GM18520 (cell line): Measurements from ENCODE around the gene OR52K1.

Experiments
- ATAC-seq: cut with Tn5 transposase; IDR thresholded peaks from one replicate; pipeline ENCODE4 v1.9.1; 2021; ENCODE audit not compliant: unreplicated experiment

OR52K1 gene

GRCh38 chr11:4482445-4482844 lies at the start of gene OR52K1:
TSS of gene OR52K1 (plus strand) at chr11:4482646. CDS start at chr11:4488901, 6,255 bp downstream.
- no peak for ATAC-seq

GRCh38 chr11:4433856-4434255 lies 48.6 kb upstream of the OR52K1 start:
- ATAC-seq: no peak

GRCh38 chr11:4436411-4436810 lies 46.0 kb upstream of the OR52K1 start:
- ATAC-seq: no peak

GRCh38 chr11:4441515-4441914 lies 40.9 kb upstream of the OR52K1 start:
- ATAC-seq: no peak

GRCh38 chr11:4443232-4443891 lies 39.1 kb upstream of the OR52K1 start:
- ATAC-seq: no peak

GRCh38 chr11:4448995-4449394 lies 33.5 kb upstream of the OR52K1 start, which contains the start of gene OR52K2:
TSS of gene OR52K2 (plus strand) at chr11:4449295. CDS start at chr11:4449340, 45 bp downstream.
- ATAC-seq: no peak

- no peak for ATAC-seq
Measured at GRCh38 chr11:4453118-4453517, 29.3 kb upstream of the OR52K1 start.

GRCh38 chr11:4454021-4454420 lies 28.4 kb upstream of the OR52K1 start:
- no peak for ATAC-seq

GRCh38 chr11:4455419-4455818 lies 27.0 kb upstream of the OR52K1 start:
- no peak for ATAC-seq

GRCh38 chr11:4459500-4459899 lies 22.9 kb upstream of the OR52K1 start:
- ATAC-seq: no peak

- no peak for ATAC-seq
Measured at GRCh38 chr11:4460151-4460550, 22.3 kb upstream of the OR52K1 start.

GRCh38 chr11:4464216-4465159 lies 18.0 kb upstream of the OR52K1 start:
- ATAC-seq: no peak

- no peak for ATAC-seq
Measured at GRCh38 chr11:4465407-4465806, 17.0 kb upstream of the OR52K1 start.

GRCh38 chr11:4466131-4466870 lies 16.1 kb upstream of the OR52K1 start:
- no peak for ATAC-seq

GRCh38 chr11:4466871-4467442 lies 15.5 kb upstream of the OR52K1 start:
- ATAC-seq: no peak

GRCh38 chr11:4467811-4468606 lies 14.4 kb upstream of the OR52K1 start:
- no peak for ATAC-seq

GRCh38 chr11:4479644-4480043 lies 2.8 kb upstream of the OR52K1 start:
- no peak for ATAC-seq

GRCh38 chr11:4480577-4481239 lies 1.7 kb upstream of the OR52K1 start:
- ATAC-seq: no peak

- no peak for ATAC-seq
Measured at GRCh38 chr11:4481240-4481582, 1.2 kb upstream of the OR52K1 start.

GRCh38 chr11:4484310-4484709 lies 1.9 kb downstream of the OR52K1 start:
- ATAC-seq: no peak
